ENCODE data around the gene HBS1L.

HBS1L gene

DNA sequence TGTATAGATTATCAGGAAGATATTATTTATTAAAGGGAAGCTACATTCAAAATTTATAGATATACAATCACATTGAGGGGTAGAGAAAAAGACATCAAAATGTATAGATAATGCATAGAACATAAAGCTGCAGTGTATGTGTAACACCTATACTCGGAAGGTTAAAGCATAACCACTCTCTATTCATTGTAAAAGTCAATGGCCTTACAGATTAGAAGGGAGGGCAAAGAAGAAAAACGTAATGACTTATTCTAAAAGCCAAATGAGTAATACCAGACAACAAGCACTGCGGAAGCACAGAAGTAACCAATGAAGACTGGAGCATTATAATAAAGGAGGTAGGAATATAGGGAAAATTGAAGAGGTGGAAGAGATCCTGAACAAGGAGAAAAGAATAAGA lies 11.3 kb downstream of the HBS1L start (continued):
- TF ChIP-seq ZNF2 (tag by site-specific recombination; IDR thresholded peaks at IDR 0.05), result no peak
- TF ChIP-seq ZNF140 (tag by site-specific recombination; IDR thresholded peaks at IDR 0.05), result no peak
- TF ChIP-seq REST (tag by site-specific recombination; IDR thresholded peaks at IDR 0.05), result no peak
- TF ChIP-seq, protein P1, sequence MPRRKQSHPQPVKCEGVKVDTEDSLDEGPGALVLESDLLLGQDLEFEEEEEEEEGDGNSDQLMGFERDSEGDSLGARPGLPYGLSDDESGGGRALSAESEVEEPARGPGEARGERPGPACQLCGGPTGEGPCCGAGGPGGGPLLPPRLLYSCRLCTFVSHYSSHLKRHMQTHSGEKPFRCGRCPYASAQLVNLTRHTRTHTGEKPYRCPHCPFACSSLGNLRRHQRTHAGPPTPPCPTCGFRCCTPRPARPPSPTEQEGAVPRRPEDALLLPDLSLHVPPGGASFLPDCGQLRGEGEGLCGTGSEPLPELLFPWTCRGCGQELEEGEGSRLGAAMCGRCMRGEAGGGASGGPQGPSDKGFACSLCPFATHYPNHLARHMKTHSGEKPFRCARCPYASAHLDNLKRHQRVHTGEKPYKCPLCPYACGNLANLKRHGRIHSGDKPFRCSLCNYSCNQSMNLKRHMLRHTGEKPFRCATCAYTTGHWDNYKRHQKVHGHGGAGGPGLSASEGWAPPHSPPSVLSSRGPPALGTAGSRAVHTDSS (tag by site-specific recombination; IDR thresholded peaks at IDR 0.05), result no peak
- no peak for TF ChIP-seq ZNF426 (tag by site-specific recombination; IDR thresholded peaks at IDR 0.05)
- TF ChIP-seq ZNF404 (tag by site-specific recombination; IDR thresholded peaks at IDR 0.05), result no peak
- no peak for TF ChIP-seq ZNF174 (tag by site-specific recombination; IDR thresholded peaks at IDR 0.05)
- TF ChIP-seq ZNF558 (tag by site-specific recombination; IDR thresholded peaks at IDR 0.05), result no peak

GRCh38 chr6:135038335-135038734 lies 16.3 kb downstream of the HBS1L start:
- Histone ChIP-seq H3K4me3 (ENCODE audit: low read depth, low read length) (no peak overlapping the region), H3K9me3 (ENCODE audit: control insufficient read depth, insufficient read depth, low read depth, low read length) (no peaks in the 10 kb centered on the region), H3K36me3 (ENCODE audit: control insufficient read depth in 2 of 2, insufficient read depth in 1 of 2, low read length in 2 of 2) (peaks cover 37 to 50% of the 10 kb centered on the region in 2 experiments), H3K27ac (ENCODE audit: extremely low read depth, low read depth, low read length) (no peak overlapping the region), H3K4me1 (ENCODE audit: control insufficient read depth, insufficient read depth, low read length) (no peaks in the 10 kb centered on the region)
- CTCF ChIA-PET, result no interaction called here
- POLR2A ChIA-PET, result no interaction called here
- TF ChIP-seq ZNF692 (tag by site-specific recombination; IDR thresholded peaks at IDR 0.05), result no peak
- TF ChIP-seq ZNF394 (tag by site-specific recombination; IDR thresholded peaks at IDR 0.05; ENCODE audit: borderline replicate concordance), result no peak
- TF ChIP-seq ZNF292 (tag by site-specific recombination; IDR thresholded peaks at IDR 0.05; ENCODE audit: borderline replicate concordance, low read depth), result no peak
- no peak for TF ChIP-seq ZBTB48 (tag by site-specific recombination; IDR thresholded peaks at IDR 0.05)
- TF ChIP-seq REPIN1 (tag by site-specific recombination; IDR thresholded peaks at IDR 0.05; ENCODE audit: low read depth), result no peak
- TF ChIP-seq ZBTB17 (tag by site-specific recombination; IDR thresholded peaks at IDR 0.05), result no peak
- no peak for TF ChIP-seq PBX3 (CRISPR knock-in tag; IDR thresholded peaks at IDR 0.05)
- no peak for TF ChIP-seq ZNF621 (tag by site-specific recombination; IDR thresholded peaks at IDR 0.05)
- TF ChIP-seq ZNF776 (tag by site-specific recombination; IDR thresholded peaks at IDR 0.05; ENCODE audit: borderline replicate concordance), result no peak
- no peak for TF ChIP-seq ZNF792 (tag by site-specific recombination; IDR thresholded peaks at IDR 0.05)
- no peak for TF ChIP-seq ZNF830 (tag by site-specific recombination; IDR thresholded peaks at IDR 0.05; ENCODE audit: low read depth)
- no peak for TF ChIP-seq ZNF350 (tag by site-specific recombination; IDR thresholded peaks at IDR 0.05)
- no peak for TF ChIP-seq ZNF510 (tag by site-specific recombination; IDR thresholded peaks at IDR 0.05; ENCODE audit: insufficient replicate concordance)
- TF ChIP-seq SETDB1 (IDR thresholded peaks at IDR 0.05; ENCODE audit: insufficient read length, low read length), result no peak
- TF ChIP-seq ZNF549 (tag by site-specific recombination; IDR thresholded peaks at IDR 0.05), result no peak
